Uterus (tissue), 4 donors: ENCODE results near the gene INF2. TPM values are rescaled to one million over a fixed set of nuclear protein-coding genes. Genes with fewer than 3 reads are reported as not detected.

Experiments used
- DNase-seq, 2 donors: peaks; one replicate each; pipeline ENCODE4 v3.0.0-alpha.2; 2019 to 2020
- H3K27ac ChIP-seq, 2 donors: fragments of 200-600 bp; sonication (generic); 1 replicate in 1 of 2; 2 replicates in 1 of 2; pipeline ENCODE4 v1.5.1; 2016 to 2018
- H3K27me3 ChIP-seq, 2 donors: fragments of 200-600 bp; sonication (generic); one replicate each; pipeline ENCODE4 v1.5.1; 2018 to 2019; ENCODE audit warnings: control low read depth in 1 of 2
- H3K36me3 ChIP-seq, 2 donors: fragments of 200-600 bp; sonication (generic); one replicate each; pipeline ENCODE4 v1.5.1; 2019; ENCODE audit warnings: control low read depth in 1 of 2
- H3K4me1 ChIP-seq, 2 donors: fragments of 200-600 bp; sonication (generic); one replicate each; pipeline ENCODE4 v1.5.1; 2018 to 2019; ENCODE audit warnings: control low read depth in 1 of 2
- H3K4me3 ChIP-seq, 2 donors: fragments of 200-600 bp; sonication (generic); 1 replicate in 1 of 2; 2 replicates in 1 of 2; pipeline ENCODE4 v1.5.1; 2018 to 2019; ENCODE audit warnings: mild to moderate bottlenecking in 1 of 2
- H3K9me3 ChIP-seq, 2 donors: fragments of 200-600 bp; sonication (generic); one replicate each; pipeline ENCODE4 v1.5.1; 2019; ENCODE audit warnings: control low read depth in 1 of 2
- POLR2A ChIP-seq, 2 donors: fragments of 450-650 bp; IDR thresholded peaks; one replicate each; pipeline ENCODE4 v1.6.1; 2016; ENCODE audit warnings: antibody characterized with exemption in 2 of 2, mild to moderate bottlenecking in 1 of 2, moderate library complexity in 1 of 2
- intact Hi-C: fragments of 100-400 bp; cut with DNase I; formaldehyde crosslinking; loops from one replicate; pipeline ENCODE4 v1.15.1; 2023; ENCODE audit warnings: low total_unique reads
- total RNA-seq, 4 donors: library from RNA; depleted of rRNA in 3 of 4; stranded (reverse); fragments of >200 nt in 3 of 4; gene quantifications; one replicate each; pipeline versions ENCODE4 v1.1.0 to v1.2.4, GENCODE V29; 2014 to 2023
- TF ChIP-seq, protein P1 (sequence below), 4 experiments: fragments of 200-600 bp in 2 of 4; fragments of 450-650 bp in 2 of 4; sonication (generic) in 2 of 4; IDR thresholded peaks; one replicate each; pipeline ENCODE4 v1.5.1; 2016 to 2019; ENCODE audit warnings: antibody characterized with exemption in 4 of 4, mild to moderate bottlenecking in 2 of 4, moderate library complexity in 1 of 4
- donor health status: DM: yes; HTN: yes; CAD: no.

Gene INF2
- total RNA-seq, 4 donors from 2014 or later: 13.5 to 79.4 (median 44.6) TPM

DNA sequence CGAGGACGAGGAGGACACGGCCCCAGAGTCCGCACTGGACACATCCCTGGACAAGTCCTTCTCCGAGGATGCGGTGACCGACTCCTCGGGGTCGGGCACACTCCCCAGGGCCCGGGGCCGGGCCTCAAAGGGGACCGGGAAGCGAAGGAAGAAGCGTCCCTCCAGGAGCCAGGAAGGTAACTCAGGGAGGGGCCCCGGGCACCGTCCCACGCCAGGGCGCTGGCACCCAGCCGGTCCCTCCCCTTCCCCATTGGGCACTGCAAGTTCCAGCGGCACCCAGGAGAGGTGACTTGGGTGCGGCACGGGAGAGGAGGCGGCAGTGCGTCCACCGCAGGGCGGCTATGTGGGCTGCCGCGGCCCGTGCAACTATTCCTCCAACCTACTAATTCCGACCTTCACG lies 25.3 kb downstream of the INF2 start:
- intact Hi-C loops: no loop called here
- Histone ChIP-seq H3K4me3 (no peak overlapping the region), H3K36me3 (no peaks in the 10 kb centered on the region), H3K4me1 (no peaks in the 10 kb centered on the region), H3K27ac (no peak overlapping the region), H3K9me3 (no peaks in the 10 kb centered on the region), H3K27me3 (no peaks in the 10 kb centered on the region)
- no peak for DNase-seq
- TF ChIP-seq POLR2A (IDR thresholded peaks at IDR 0.05): no peak
- TF ChIP-seq, protein P1, sequence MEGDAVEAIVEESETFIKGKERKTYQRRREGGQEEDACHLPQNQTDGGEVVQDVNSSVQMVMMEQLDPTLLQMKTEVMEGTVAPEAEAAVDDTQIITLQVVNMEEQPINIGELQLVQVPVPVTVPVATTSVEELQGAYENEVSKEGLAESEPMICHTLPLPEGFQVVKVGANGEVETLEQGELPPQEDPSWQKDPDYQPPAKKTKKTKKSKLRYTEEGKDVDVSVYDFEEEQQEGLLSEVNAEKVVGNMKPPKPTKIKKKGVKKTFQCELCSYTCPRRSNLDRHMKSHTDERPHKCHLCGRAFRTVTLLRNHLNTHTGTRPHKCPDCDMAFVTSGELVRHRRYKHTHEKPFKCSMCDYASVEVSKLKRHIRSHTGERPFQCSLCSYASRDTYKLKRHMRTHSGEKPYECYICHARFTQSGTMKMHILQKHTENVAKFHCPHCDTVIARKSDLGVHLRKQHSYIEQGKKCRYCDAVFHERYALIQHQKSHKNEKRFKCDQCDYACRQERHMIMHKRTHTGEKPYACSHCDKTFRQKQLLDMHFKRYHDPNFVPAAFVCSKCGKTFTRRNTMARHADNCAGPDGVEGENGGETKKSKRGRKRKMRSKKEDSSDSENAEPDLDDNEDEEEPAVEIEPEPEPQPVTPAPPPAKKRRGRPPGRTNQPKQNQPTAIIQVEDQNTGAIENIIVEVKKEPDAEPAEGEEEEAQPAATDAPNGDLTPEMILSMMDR (IDR thresholded peaks at IDR 0.05): no peak

DNA sequence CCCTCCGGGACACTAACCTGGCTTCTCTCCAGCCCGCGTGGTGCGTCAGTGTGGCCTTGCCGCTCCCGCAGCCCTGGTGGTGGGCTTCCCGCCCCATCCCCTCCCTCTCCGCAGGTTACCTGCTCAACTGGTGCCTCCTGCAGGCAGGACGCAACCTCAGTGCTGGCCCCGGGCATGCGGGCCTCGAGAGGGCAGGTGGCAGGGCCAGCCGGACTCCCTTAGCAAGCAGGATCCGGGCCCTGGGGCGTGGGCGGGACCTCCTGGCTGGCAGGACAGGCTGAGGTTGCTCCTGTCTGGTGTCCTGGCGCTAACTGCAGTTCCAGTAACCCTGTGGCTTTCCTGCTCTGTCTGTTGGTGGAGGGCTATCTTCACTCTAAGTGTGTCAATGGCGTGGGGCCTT lies 26.0 kb downstream of the INF2 start:
- TF ChIP-seq POLR2A (IDR thresholded peaks at IDR 0.05): no peak
- TF ChIP-seq, protein P1 (IDR thresholded peaks at IDR 0.05): no peak
- H3K4me3 ChIP-seq: no peak overlapping the region
- H3K27ac ChIP-seq: no peak overlapping the region
- no peak for DNase-seq
- H3K9me3 ChIP-seq: no peaks in the 10 kb centered on the region
- H3K27me3 ChIP-seq: no peaks in the 10 kb centered on the region
- H3K36me3 ChIP-seq: no peaks in the 10 kb centered on the region
- intact Hi-C loops: no loop called here
- H3K4me1 ChIP-seq: no peaks in the 10 kb centered on the region

DNA sequence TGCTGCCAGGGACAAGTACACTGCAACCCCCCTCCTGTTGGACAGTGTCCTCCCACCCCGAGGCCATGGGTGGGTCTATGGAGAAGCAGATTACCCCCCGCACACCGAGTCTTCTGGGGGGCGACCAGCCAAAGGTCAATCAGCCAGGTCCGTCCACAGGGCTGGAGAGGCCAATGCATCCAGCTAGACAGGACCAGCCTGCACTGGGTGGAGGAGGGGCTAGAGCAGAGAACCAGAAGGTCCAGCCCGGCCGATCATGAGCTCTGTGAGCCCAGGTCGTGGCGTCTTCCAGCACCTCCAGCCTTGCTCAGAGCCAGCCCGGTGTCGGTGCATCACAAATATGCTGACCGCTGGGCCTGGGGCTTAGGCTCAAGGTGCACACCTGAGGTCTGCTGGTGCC lies 26.5 kb downstream of the INF2 start:
- Histone ChIP-seq H3K9me3 (no peaks in the 10 kb centered on the region), H3K27me3 (no peaks in the 10 kb centered on the region), H3K4me1 (no peaks in the 10 kb centered on the region), H3K27ac (no peak overlapping the region), H3K36me3 (no peaks in the 10 kb centered on the region), H3K4me3 (no peak overlapping the region)
- no peak for DNase-seq
- intact Hi-C loops: no loop called here
- TF ChIP-seq, protein P1 (IDR thresholded peaks at IDR 0.05): no peak
- TF ChIP-seq POLR2A (IDR thresholded peaks at IDR 0.05): no peak

DNA sequence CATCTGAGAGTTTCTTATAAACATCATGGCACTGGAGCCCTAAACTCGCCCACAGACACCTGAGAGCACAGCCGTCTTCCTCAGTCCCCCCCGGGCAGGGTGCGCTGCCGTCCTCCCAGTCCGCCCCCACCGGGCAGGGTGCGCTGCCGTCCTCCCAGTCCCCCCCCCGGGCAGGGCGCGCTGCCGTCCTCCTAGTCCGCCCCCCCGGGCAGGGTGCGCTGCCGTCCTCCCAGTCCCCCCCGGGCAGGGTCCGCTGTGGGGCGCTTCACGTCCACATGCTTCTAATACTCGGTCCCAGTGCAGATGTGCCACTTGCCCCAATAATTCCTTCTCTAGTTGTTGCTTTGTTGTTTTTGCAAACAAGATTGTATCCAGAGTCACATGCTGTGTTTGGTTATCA lies 27.7 kb downstream of the INF2 start:
- Histone ChIP-seq H3K27me3 (no peaks in the 10 kb centered on the region), H3K27ac (no peak overlapping the region), H3K4me3 (no peak overlapping the region), H3K4me1 (peaks cover 0 to 4% of the 10 kb centered on the region in 2 donors), H3K9me3 (no peaks in the 10 kb centered on the region), H3K36me3 (no peaks in the 10 kb centered on the region)
- intact Hi-C loops: no loop called here
- DNase-seq: no peak
- TF ChIP-seq, protein P1 (IDR thresholded peaks at IDR 0.05): no peak
- TF ChIP-seq POLR2A (IDR thresholded peaks at IDR 0.05): no peak

DNA sequence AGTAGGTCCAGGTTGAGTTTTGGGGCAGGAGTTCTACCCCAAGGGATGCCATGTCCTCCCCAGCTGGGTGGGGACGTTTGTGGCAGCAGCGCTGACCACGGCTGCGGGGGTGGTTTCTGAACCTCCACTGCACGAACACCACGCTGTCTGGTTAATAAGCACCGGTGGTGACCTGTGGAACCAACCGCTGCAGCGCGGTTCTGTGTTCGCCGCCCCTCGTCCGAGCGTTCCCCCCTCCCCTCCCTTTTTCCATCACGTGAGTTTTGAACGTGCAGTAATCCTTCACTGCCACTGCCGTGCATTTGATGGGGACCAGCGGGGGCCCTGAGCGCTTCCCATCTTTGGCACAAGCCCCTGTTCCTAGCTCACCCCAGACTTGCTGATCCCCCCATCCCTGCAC lies 28.2 kb downstream of the INF2 start:
- intact Hi-C loops: no loop called here
- H3K9me3 ChIP-seq: no peaks in the 10 kb centered on the region
- peaks cover 0 to 5% of the 10 kb centered on the region in 2 donors for H3K4me1 ChIP-seq
- DNase-seq: no peak
- no peak overlapping the region for H3K27ac ChIP-seq
- no peaks in the 10 kb centered on the region for H3K36me3 ChIP-seq
- H3K4me3 ChIP-seq: no peak overlapping the region
- TF ChIP-seq POLR2A (IDR thresholded peaks at IDR 0.05): no peak
- TF ChIP-seq, protein P1 (IDR thresholded peaks at IDR 0.05): no peak
- no peaks in the 10 kb centered on the region for H3K27me3 ChIP-seq
